HL-60 (cell line): ENCODE data around the gene TMEM129.
A peak's percentile ranks its signal among the peaks of the same experiment; 100 is the strongest.

Source experiments
- DNase-seq, 2 experiments: peaks; one replicate each; pipeline ENCODE4 v3.0.0-alpha.2; 2010 to 2020; ENCODE audit warnings: low read depth in 1 of 2, low spot score in 1 of 2
- H3K27ac ChIP-seq: fragments of 250-450 bp; sonication (Bioruptor Pico); replicated peaks from 2 replicates; pipeline ENCODE4 v1.5.1; 2020; ENCODE audit warnings: mild to moderate bottlenecking, moderate library complexity
- H3K27me3 ChIP-seq: fragments of 250-450 bp; sonication (Bioruptor Pico); 2 replicates; pipeline ENCODE4 v1.5.1; 2021; ENCODE audit warnings: mild to moderate bottlenecking, moderate library complexity; ENCODE audit not compliant: insufficient read depth, poor library complexity, severe bottlenecking
- H3K4me3 ChIP-seq: replicated peaks from 2 replicates; pipeline ENCODE4 v1.5.1; 2011; ENCODE audit warnings: mild to moderate bottlenecking, control low read depth, low read length; ENCODE audit not compliant: insufficient read depth
- CTCF ChIP-seq: IDR thresholded peaks from one replicate; pipeline ENCODE4 v1.5.1; 2011; ENCODE audit warnings: low read length, control low read depth, inconsistent platforms; ENCODE audit not compliant: insufficient read depth
- GABPA ChIP-seq: IDR thresholded peaks from 2 replicates; pipeline ENCODE4 v1.6.1; 2012; ENCODE audit warnings: low read depth
- POLR2AphosphoS5 ChIP-seq: IDR thresholded peaks from 2 replicates; pipeline ENCODE4 v1.6.1; 2012; ENCODE audit warnings: low read depth
- SPI1 ChIP-seq: IDR thresholded peaks from 2 replicates; pipeline ENCODE4 v1.6.1; 2012; ENCODE audit warnings: low read depth, mild to moderate bottlenecking, borderline replicate concordance
- TF ChIP-seq, protein P1 (sequence below): IDR thresholded peaks from 2 replicates; pipeline ENCODE4 v1.6.1; 2012; ENCODE audit warnings: low read depth; ENCODE audit not compliant: insufficient replicate concordance

The TMEM129 gene

DNA sequence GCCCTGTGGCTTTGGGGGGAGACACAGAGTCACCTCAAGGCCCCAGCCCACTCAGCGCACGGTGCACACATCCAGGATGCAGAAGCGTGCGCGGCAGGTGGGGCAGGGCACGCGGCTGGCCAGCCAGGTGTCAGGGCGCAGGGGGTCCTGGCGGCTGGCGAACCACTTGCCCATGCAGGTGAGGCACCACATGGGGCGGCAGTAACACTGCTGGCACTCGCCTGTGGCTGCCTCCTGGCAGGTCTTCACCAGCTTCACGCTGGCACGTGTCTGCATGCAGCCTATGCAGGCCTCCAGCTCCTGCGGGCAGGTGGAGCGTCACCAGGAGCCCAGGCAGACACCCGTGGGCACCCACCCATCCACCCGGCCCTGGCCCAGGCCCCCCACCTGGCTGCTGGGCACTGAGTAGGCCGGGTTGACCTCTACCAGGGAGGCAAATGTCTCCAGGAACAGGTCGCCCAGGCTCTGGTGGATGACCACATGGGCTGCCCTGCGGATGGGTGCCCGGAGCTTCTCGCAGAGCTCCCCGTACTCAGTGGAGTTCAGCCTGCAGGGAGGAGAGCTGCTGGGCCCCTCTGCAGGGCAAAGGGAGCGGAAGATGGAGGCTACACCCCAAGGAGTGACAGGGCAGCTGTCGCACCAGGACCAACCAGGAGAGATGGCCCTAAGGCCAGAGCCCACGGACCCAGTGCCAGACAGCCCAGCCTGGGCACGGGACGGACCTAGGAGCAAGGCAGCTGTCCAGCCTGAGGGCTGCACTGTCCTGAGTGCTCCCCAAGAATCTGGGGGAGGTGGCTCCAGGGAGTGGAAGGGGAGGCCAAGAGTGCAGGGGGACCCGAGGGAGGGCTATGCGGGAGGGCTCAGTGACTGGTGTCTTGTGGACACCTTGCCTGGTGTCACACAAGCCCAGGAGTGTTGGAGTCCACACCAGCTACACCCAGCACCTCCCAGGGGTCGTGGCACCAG is 3.7 kb downstream of the TMEM129 start:
- H3K27ac ChIP-seq, result peak overlapping the region; percentile 97
- no peaks in the 10 kb centered on the region for H3K27me3 ChIP-seq
- no peak for DNase-seq
- TF ChIP-seq POLR2AphosphoS5 (no peak), SPI1 (no peak), CTCF (no peak), GABPA (no peak)
- TF ChIP-seq, protein P1, sequence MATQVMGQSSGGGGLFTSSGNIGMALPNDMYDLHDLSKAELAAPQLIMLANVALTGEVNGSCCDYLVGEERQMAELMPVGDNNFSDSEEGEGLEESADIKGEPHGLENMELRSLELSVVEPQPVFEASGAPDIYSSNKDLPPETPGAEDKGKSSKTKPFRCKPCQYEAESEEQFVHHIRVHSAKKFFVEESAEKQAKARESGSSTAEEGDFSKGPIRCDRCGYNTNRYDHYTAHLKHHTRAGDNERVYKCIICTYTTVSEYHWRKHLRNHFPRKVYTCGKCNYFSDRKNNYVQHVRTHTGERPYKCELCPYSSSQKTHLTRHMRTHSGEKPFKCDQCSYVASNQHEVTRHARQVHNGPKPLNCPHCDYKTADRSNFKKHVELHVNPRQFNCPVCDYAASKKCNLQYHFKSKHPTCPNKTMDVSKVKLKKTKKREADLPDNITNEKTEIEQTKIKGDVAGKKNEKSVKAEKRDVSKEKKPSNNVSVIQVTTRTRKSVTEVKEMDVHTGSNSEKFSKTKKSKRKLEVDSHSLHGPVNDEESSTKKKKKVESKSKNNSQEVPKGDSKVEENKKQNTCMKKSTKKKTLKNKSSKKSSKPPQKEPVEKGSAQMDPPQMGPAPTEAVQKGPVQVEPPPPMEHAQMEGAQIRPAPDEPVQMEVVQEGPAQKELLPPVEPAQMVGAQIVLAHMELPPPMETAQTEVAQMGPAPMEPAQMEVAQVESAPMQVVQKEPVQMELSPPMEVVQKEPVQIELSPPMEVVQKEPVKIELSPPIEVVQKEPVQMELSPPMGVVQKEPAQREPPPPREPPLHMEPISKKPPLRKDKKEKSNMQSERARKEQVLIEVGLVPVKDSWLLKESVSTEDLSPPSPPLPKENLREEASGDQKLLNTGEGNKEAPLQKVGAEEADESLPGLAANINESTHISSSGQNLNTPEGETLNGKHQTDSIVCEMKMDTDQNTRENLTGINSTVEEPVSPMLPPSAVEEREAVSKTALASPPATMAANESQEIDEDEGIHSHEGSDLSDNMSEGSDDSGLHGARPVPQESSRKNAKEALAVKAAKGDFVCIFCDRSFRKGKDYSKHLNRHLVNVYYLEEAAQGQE, result no peak
- no peak overlapping the region for H3K4me3 ChIP-seq

DNA sequence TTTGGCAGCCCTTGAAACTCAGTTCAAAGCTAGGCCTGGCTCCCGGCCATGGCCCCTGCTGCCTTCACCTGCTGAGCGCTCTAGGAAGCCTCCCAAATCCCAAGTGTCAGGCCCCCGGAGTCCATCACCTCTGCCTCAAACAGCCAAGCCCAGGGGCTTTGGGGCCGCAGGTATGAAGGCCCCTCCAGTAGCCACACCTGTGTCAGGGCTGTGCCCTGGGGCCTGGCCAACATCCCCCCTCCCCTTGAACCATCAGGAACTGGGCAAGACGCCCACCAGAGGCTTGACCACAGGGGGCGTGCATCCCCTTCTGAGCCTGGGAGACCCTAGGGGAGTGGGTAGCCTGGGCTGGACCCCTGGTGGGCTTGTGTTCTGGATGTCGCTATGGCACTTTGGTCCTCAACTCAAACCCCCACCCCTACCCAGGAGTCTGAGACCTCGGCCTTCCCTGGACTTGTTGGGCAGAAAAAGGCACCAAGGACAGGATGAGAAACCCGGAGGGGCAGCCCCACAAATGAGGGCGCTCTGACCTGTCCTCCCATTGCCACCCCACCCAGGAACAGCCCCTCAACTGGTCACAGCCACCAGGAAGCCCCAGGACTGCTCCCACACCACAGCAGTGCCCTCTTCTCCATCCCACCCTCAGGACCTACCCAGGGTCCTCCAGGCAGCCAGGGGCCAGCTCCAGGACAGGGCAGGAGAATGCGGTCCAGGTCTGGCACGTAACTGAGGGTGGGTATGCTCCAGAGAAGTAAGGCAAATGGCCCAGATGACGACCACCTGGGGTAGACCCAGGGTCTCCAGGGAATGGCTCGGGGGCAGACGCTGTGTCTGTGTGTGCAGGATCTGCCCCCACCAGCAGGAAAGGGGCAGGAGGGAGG is 4.8 kb downstream of the TMEM129 start:
- no peak overlapping the region for H3K4me3 ChIP-seq

More for the DNA sequence above, 4.8 kb downstream of the TMEM129 start:
- Histone ChIP-seq H3K27me3 (no peaks in the 10 kb centered on the region), H3K27ac (peak overlapping the region; percentile 97)
- DNase-seq, result no peak
- no peak for TF ChIP-seq GABPA
- TF ChIP-seq CTCF, result no peak
- no peak for TF ChIP-seq POLR2AphosphoS5
- TF ChIP-seq, protein P1, result no peak
- no peak for TF ChIP-seq SPI1
